Stimulated activated CD8-positive, alpha-beta memory T cell treated with anti-CD3 and anti-CD28 coated beads, Interleukin-15, amount 100 ng/mL, for 24 hours (primary cell): ENCODE measurements around the gene DRC1.
A peak's percentile ranks its signal among the peaks of the same experiment; 100 is the strongest.
"Not testable (repeated sequence)": the region's sequence is repeated elsewhere in the genome, so short reads cannot be mapped to it uniquely, and the experiment has no call there.

ENCODE experiments used
- DNase-seq: peaks from one replicate; pipeline ENCODE4 v3.0.0-alpha.2; 2020; ENCODE audit warnings: low read depth

Gene DRC1

GRCh38 chr2:26463244-26464192 is 61.8 kb downstream of the DRC1 start:
- no peak for DNase-seq

GRCh38 chr2:26464390-26465265 is 62.9 kb downstream of the DRC1 start:
- no peak for DNase-seq

GRCh38 chr2:26465266-26465925 is 63.7 kb downstream of the DRC1 start:
- no peak for DNase-seq

DNA sequence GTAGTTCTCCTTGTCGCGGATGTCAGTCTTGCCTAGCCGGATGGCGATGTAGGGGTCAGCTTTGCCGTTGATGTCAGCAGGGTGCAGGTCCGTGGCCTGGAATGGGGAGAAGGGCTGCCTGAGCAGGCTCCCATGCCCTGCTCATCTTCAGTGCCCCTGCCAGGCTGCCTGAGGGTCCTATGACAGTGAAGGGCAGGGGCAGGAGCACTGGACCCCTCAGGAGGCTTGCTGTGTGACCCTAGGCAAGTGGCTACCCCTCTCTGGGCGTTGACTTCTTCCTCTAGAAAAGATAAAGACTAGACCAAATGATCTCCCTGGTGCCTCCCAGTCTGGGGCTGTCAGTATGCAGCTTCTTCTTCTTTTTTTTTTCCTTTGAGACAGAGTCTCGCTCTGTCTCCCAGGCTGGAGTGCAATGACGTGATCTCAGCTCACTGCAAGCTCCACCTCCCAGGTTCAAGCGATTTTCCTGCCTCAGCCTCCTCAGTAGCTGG is 64.3 kb downstream of the DRC1 start:
- DNase-seq = no peak

GRCh38 chr2:26466662-26467310 is 65.1 kb downstream of the DRC1 start:
- DNase-seq = no peak

DNA sequence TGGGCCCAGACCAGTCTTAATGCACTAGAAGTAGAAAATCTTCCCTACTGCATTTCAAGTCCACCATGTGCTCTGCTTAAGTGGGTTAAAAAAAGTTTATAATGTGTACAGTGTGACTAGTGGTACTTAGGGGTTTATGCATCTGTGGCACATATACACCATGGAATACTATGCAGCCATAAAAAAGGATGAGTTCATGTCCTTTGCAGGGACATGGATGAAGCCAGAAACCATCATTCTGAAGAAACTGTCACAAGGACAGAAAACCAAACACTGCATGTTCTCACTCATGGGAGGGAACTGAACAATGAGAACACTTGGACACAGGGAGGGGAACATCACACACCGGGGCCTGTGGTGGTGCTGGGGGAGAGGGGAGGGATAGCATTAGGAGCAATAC is 66.8 kb downstream of the DRC1 start:
- DNase-seq = not testable (repeated sequence)

DNA sequence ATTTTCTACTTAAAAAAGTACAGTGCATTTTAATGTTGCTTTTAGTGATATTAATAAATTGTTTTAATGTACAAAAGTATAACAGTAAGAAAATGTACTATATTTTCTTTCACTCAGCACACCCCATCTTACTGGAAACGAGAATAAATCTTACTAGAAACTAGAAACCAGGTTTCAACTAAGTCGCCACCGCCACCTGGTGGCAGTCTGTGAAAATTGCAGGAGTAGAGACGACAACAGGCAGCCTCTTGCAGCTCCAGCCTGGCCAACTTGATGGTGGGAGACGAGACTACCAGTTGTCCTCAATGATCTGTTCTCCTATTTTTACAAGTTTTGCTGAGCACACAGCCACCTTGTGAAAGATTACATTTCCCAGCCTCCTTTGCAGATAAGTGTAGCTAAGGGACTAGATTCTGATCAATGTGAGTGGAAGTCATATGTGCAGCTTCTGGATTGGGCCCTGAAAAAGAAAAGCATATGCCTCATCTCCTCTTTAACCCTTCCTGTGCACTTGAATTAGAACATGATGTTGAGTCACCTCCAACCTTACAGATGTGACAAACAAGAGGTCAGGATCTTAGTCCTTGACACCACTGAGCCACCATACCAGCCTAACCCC is 67.5 kb downstream of the DRC1 start:
- peak; percentile 31 for DNase-seq

- no peak for DNase-seq
Observed at GRCh38 chr2:26469955-26470354, 68.2 kb downstream of the DRC1 start.

GRCh38 chr2:26470601-26471260 is 69.0 kb downstream of the DRC1 start:
- no peak for DNase-seq

- DNase-seq = no peak
Observed at GRCh38 chr2:26471289-26471688, 69.6 kb downstream of the DRC1 start.

- DNase-seq = no peak
Observed at GRCh38 chr2:26471766-26472706, 70.3 kb downstream of the DRC1 start.

DNA sequence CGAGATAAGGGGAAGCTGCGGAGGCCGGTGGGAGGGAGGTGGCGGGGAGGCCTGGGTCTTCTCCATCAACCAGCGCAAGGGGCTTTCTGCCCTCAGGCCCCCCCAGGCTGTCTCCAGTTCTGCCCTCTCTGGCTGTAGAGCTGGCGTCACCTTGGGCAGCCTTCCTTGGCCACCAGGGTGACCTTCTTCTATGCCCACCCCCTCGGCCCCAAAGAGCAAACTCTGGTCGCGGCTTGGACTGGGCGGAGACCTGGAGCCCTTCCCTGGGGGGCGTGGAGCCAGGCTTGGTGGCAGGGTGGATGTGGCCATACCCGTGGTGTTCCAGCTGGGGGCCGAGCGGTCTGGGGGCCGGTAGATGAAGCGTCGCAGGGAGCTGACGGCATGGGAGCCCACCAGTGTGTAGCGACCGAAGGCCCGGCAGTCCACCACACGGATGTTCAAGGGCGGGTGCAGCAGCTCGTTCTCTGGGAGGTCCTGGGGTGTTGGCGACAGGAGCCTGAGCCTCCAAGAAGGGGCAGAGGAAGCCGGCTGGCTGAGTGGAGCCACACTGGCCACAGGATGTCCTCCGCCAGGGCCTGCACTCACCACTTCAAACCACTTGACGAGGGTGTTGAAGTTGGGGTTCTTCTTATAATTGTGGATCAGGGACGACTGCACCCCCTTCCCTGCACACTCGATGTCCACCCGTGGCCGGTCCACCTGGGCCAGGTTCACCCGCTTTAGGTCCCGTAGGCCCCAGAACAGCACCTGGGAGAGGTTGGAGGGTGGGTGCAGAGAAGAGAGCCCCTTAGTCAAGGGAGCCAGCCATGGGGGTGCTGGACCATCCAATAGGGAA is 71.3 kb downstream of the DRC1 start:
- no peak for DNase-seq

GRCh38 chr2:26473796-26474195 is 72.1 kb downstream of the DRC1 start:
- no peak for DNase-seq

- DNase-seq = no peak
Observed at GRCh38 chr2:26474261-26474785, 72.6 kb downstream of the DRC1 start.

DNA sequence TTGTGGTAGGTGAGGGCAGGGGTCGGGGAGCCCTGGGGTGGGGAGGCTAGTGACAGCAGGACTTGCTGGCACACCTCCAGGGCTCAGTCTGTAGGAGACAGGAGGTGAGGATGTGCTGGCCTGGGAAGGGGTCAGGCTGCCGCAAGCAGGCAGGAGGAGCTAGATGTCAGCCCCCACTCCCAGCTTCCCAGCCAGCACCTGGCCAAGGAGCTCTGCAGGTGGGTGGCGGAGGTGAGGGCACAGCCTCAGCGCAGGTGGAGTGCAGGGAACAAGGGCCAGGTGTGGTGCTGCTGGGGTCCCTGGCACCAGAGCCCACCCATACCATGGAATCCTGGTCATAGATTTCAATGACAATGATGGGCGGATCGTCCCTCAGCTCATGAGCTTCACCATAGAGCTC is 73.3 kb downstream of the DRC1 start:
- DNase-seq = no peak

GRCh38 chr2:26475832-26476501 is 74.2 kb downstream of the DRC1 start:
- DNase-seq = no peak

- DNase-seq = no peak
Observed at GRCh38 chr2:26477126-26477910, 75.6 kb downstream of the DRC1 start.
